Subcutaneous adipose tissue (tissue), 4 donors: ENCODE measurements around the gene ACOXL. TPM values are rescaled to one million over a fixed set of nuclear protein-coding genes. Genes with fewer than 3 reads are reported as not detected.

Experiments used
- CTCF ChIP-seq: fragments of 450-650 bp; IDR thresholded peaks from one replicate; pipeline ENCODE4 v1.5.1; 2016; ENCODE audit warnings: low read depth, mild to moderate bottlenecking, control low read depth, antibody characterized with exemption, moderate library complexity
- total RNA-seq, 4 donors: library from RNA; depleted of rRNA; stranded (reverse); fragments of >200 nt; gene quantifications; one replicate each; pipeline ENCODE4 v1.1.0, GENCODE V29; 2016

The ACOXL gene
- total RNA-seq, 4 donors from 2014 or later, result not detected

DNA sequence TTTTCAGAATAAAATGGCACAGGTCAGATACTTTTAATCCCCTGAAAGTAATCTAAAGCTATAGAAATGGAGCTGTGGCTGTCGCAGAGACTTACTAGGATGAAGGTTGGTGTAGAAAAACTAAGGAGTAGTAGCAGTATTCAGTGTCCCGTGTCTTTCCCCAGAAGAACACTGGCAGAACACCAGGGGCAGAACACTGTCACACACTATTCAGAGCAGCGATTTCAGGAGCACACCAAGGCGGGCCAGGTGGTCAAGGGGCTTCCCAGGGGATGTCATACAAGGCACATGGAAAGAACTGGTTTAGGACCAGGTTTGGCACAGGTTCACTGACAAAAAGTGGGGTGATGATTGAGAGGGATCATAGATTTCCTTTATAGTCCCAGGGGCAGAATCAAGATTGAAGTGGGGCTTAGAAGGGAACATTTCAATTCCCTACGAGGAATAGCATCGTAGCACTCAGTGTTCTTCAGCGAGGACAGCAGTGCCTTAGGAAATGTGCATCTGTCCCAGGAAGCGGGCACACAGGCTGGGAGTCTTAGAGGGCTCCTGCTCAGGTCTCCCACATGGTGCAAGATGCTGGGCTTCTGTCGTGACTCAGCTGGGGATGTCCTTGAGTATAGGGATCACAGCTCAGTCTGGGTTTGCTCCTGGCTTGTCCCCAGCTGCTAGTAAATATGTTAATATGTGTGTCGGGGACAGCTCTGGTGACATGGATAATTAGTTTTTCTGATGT is 410.9 kb downstream of the ACOXL start:
- no peak for TF ChIP-seq CTCF

DNA sequence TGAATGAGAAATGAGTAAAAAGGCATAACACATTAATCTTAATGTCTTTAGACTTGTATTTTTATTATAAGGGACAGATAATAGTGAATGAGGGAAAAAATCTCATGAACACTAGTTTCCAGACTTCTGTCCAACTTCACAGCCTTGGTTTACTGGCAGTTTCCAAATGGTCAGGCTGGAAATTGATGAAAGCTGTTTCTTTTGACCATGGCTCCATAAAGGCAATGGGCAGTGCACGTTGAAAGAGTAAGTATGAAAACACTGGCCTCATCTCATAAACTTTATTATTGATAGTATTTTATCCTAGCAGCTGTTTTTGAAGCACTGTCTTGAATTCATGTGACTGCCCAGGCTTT is 411.4 kb downstream of the ACOXL start:
- no peak for TF ChIP-seq CTCF

GRCh38 chr2:111145103-111145760 is 412.9 kb downstream of the ACOXL start:
- no peak for TF ChIP-seq CTCF

DNA sequence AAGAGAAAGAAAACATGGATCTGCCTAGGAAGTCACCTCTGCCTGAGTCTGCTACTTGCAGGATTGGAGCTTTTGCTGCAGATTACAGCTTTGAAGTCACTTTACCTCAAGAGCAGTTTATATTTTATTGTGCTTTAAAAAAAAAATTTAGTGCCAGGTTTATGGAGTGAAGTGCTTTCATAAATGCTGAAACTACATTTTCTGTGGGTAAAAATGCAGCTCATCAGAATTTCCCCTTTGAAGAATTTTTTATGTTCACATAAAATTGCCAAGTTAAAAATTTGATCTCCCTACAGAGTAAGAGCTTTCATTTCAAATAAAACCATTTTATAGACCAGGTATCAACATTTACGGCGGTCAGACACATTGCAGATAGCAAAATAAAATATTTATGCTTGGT is 413.6 kb downstream of the ACOXL start:
- TF ChIP-seq CTCF, result no peak

- TF ChIP-seq CTCF, result no peak
These were observed 416.0 kb downstream of the ACOXL start for GRCh38 chr2:111148225-111148873.

GRCh38 chr2:111148925-111149324 is 416.6 kb downstream of the ACOXL start:
- TF ChIP-seq CTCF, result no peak

DNA sequence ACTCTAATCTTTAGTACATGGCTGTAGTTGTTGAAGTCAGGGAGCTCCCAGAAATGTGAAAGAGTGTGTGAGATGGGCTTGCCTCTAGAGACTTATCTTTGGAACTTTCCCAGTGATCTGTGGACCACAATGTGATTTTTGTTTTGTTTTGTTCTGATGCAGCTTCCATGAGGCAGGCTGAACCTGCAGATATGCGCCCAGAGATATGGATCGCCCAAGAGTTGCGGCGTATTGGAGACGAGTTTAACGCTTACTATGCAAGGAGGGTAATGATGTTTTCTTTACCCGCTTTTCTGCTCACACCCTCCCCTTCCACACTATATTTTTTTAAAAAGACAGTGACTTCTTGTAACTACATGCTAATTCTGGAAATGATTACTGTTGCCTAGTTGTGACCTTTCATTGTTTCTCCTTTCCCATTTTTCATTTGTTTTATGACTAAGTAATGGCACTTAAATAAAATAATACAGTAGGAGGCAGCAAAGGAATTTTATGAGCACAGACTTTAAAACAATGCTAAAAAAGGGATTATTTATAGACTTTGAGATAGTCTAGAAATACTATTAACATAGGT is 417.6 kb downstream of the ACOXL start:
- TF ChIP-seq CTCF, result no peak
